22Rv1 (cell line): ENCODE results near the gene CAMSAP2.
"Not testable (repeated sequence)": the region's sequence is repeated elsewhere in the genome, so short reads cannot be mapped to it uniquely, and the experiment has no call there.

ENCODE experiments used
- H3K27ac ChIP-seq: fragments of 450-650 bp; 2 replicates; pipeline ENCODE4 v1.5.1; 2017
- CTCF ChIP-seq: fragments of 450-650 bp; IDR thresholded peaks from 2 replicates; pipeline ENCODE4 v1.5.1; 2017; ENCODE audit warnings: mild to moderate bottlenecking
- ZFX ChIP-seq: fragments of 450-650 bp; IDR thresholded peaks from 2 replicates; pipeline ENCODE4 v1.6.1; 2017; ENCODE audit warnings: antibody characterized with exemption, borderline replicate concordance

The CAMSAP2 gene

GRCh38 chr1:200802865-200803512, 64.3 kb downstream of the CAMSAP2 start:
- no peak overlapping the region for H3K27ac ChIP-seq
- TF ChIP-seq CTCF (peak; percentile 99), ZFX (no peak)

GRCh38 chr1:200805719-200806118, 67.0 kb downstream of the CAMSAP2 start:
- no peak overlapping the region for H3K27ac ChIP-seq
- TF ChIP-seq CTCF (no peak), ZFX (no peak)

- H3K27ac ChIP-seq = no peak overlapping the region
- no peak for TF ChIP-seq CTCF
- TF ChIP-seq ZFX = no peak
Measured at GRCh38 chr1:200808846-200809245, 70.2 kb downstream of the CAMSAP2 start.

- no peak overlapping the region for H3K27ac ChIP-seq
- no peak for TF ChIP-seq ZFX
- no peak for TF ChIP-seq CTCF
Measured at GRCh38 chr1:200811704-200812103, 73.0 kb downstream of the CAMSAP2 start.

- H3K27ac ChIP-seq = not testable (repeated sequence)
Measured at GRCh38 chr1:200816624-200817224, 78.0 kb downstream of the CAMSAP2 start.

GRCh38 chr1:200818248-200818647, 79.6 kb downstream of the CAMSAP2 start:
- H3K27ac ChIP-seq = no peak overlapping the region
- no peak for TF ChIP-seq ZFX

GRCh38 chr1:200819726-200820125, 81.0 kb downstream of the CAMSAP2 start:
- no peak overlapping the region for H3K27ac ChIP-seq
- TF ChIP-seq ZFX (no peak), CTCF (no peak)

GRCh38 chr1:200831091-200831490, 92.4 kb downstream of the CAMSAP2 start:
- H3K27ac ChIP-seq = peak overlapping the region; percentile 16
- TF ChIP-seq ZFX = no peak
- TF ChIP-seq CTCF = no peak
